Natural killer cell (primary cell): Measurements from ENCODE around the gene OR2V2. TPM values are rescaled to one million over a fixed set of nuclear protein-coding genes. Genes with fewer than 3 reads are reported as not detected.
A peak's percentile ranks its signal among the peaks of the same experiment; 100 is the strongest.

Source experiments
- ATAC-seq, 3 donors: fragments of 150-1000 bp in 2 of 3; fragments of 200-7000 bp in 1 of 3; cut with Tn5 transposase; 1 replicate in 1 of 3; 2 replicates in 2 of 3; pipeline ENCODE4 v1.10.0; 2021; ENCODE audit warnings: mild to moderate bottlenecking in 2 of 3, moderate library complexity in 2 of 3
- DNase-seq, 2 donors: peaks; one replicate each; pipeline versions ENCODE4 v3.0.0 to v3.0.0-alpha.2; 2013 to 2021; ENCODE audit warnings: mixed read lengths in 1 of 2
- H3K27ac ChIP-seq: one replicate; pipeline ENCODE4 v1.5.1; 2013; ENCODE audit warnings: mild to moderate bottlenecking, low read length
- H3K27me3 ChIP-seq: one replicate; pipeline ENCODE4 v1.6.1; 2013; ENCODE audit warnings: low read length; ENCODE audit not compliant: control insufficient read depth, insufficient read depth
- H3K36me3 ChIP-seq: one replicate; pipeline ENCODE4 v1.6.1; 2013; ENCODE audit warnings: low read length; ENCODE audit not compliant: control insufficient read depth, insufficient read depth
- H3K4me1 ChIP-seq: one replicate; pipeline ENCODE4 v1.6.1; 2013; ENCODE audit warnings: low read length; ENCODE audit not compliant: control insufficient read depth, insufficient read depth
- H3K4me3 ChIP-seq: one replicate; pipeline ENCODE4 v1.5.1; 2013; ENCODE audit warnings: low read length
- H3K9me3 ChIP-seq: one replicate; pipeline ENCODE4 v1.6.1; 2013; ENCODE audit warnings: low read length; ENCODE audit not compliant: control insufficient read depth, insufficient read depth
- H3K27ac Mint-ChIP-seq, 2 donors: one replicate each; pipeline ENCODE4 v1.8.0; 2022; ENCODE audit warnings: mild to moderate bottlenecking in 2 of 2, mixed read lengths in 2 of 2, moderate library complexity in 1 of 2
- H3K27me3 Mint-ChIP-seq, 2 donors: one replicate each; pipeline ENCODE4 v1.8.0; 2022; ENCODE audit warnings: low read depth in 2 of 2, mixed read lengths in 2 of 2
- H3K36me3 Mint-ChIP-seq: one replicate; pipeline ENCODE4 v1.8.0; 2022; ENCODE audit warnings: mixed read lengths
- H3K4me1 Mint-ChIP-seq, 2 donors: one replicate each; pipeline ENCODE4 v1.8.0; 2022; ENCODE audit warnings: mixed read lengths in 2 of 2
- H3K4me3 Mint-ChIP-seq: one replicate; pipeline ENCODE4 v1.8.0; 2022; ENCODE audit warnings: mild to moderate bottlenecking, moderate library complexity, mixed read lengths
- H3K9me3 Mint-ChIP-seq, 2 donors: one replicate each; pipeline ENCODE4 v1.8.0; 2022; ENCODE audit warnings: mixed read lengths in 2 of 2
- CTCF ChIP-seq: fragments of 200-600 bp; IDR thresholded peaks from one replicate; pipeline ENCODE4 v1.8.0; 2022; ENCODE audit warnings: antibody characterized with exemption
- WGBS: methylation state at CpG from one replicate; pipeline ENCODE4 v1.1.7; 2013; ENCODE audit warnings: missing lambda C conversion rate; ENCODE audit not compliant: insufficient coverage; 5-methylcytosine and 5-hydroxymethylcytosine counted together
- intact Hi-C: fragments of 100-400 bp; cut with micrococcal nuclease; formaldehyde crosslinking; loops from one replicate; pipeline ENCODE4 v1.14.2; 2022
- total RNA-seq, 4 donors: library from RNA; stranded (reverse); fragments of 120-200 nt in 1 of 4; gene quantifications; one replicate each; pipeline versions ENCODE4 v1.2.3 to v1.2.4, GENCODE V29; 2013 to 2022

The OR2V2 gene
- total RNA-seq, 3 donors from 2014 or later (not counting 1 experiment from before 2014, with no cell fraction given), result not detected

GRCh38 chr5:181189962-181190710, 42.8 kb downstream of the OR2V2 start:
- Mint-ChIP-seq H3K36me3 (peaks cover 10% of the 10 kb centered on the region), H3K4me3 (peak overlapping the region; percentile 100), H3K27ac (peak overlapping the region; percentile 99 to 100), H3K9me3 (no peaks in the 10 kb centered on the region), H3K27me3 (peaks cover 6 to 11% of the 10 kb centered on the region in 2 donors), H3K4me1 (peaks cover 51 to 65% of the 10 kb centered on the region in 2 donors)
- intact Hi-C loops, result loop anchor here (2.0 to 10.0 kb wide), 2 partner anchors 71 to 385 kb away; partner anchors contain the start of genes MGAT1 and TRIM52
- H3K36me3 ChIP-seq, result no peaks in the 10 kb centered on the region
- WGBS, result under 1% methylated on average over 52 of the region's 52 CpGs
- no peak for TF ChIP-seq CTCF
- H3K4me1 ChIP-seq, result peaks cover 41% of the 10 kb centered on the region
- ATAC-seq (no peak), DNase-seq (peak; percentile 36 to 68)
- H3K27ac ChIP-seq, result peak overlapping the region; percentile 79
- H3K4me3 ChIP-seq, result peak overlapping the region; percentile 91
- H3K27me3 ChIP-seq, result no peaks in the 10 kb centered on the region
- no peaks in the 10 kb centered on the region for H3K9me3 ChIP-seq

- H3K4me3 ChIP-seq, result peak overlapping the region; percentile 91
- DNase-seq, result peak; percentile 54 to 78
- WGBS, result under 1% methylated on average over 65 of the region's 66 CpGs
- peaks cover 6 to 11% of the 10 kb centered on the region in 2 donors for H3K27me3 Mint-ChIP-seq
- peaks cover 10% of the 10 kb centered on the region for H3K36me3 Mint-ChIP-seq
- H3K27ac ChIP-seq, result peak overlapping the region; percentile 79
- intact Hi-C loops, result loop anchor here (1.0 to 2.0 kb wide), 2 partner anchors 32 to 70 kb away; partner anchors contain the start of genes TRIM41 and TRIM52
- H3K36me3 ChIP-seq, result no peaks in the 10 kb centered on the region
- no peaks in the 10 kb centered on the region for H3K27me3 ChIP-seq
- H3K4me1 Mint-ChIP-seq, result peaks cover 51 to 60% of the 10 kb centered on the region in 2 donors
- no peaks in the 10 kb centered on the region for H3K9me3 ChIP-seq
- TF ChIP-seq CTCF, result peak; percentile 27
- peaks cover 34% of the 10 kb centered on the region for H3K4me1 ChIP-seq
- peak in 2 of 3 donors; percentile 7 for ATAC-seq
- H3K27ac Mint-ChIP-seq, result peak overlapping the region; percentile 99 to 100
- no peaks in the 10 kb centered on the region for H3K9me3 Mint-ChIP-seq
- H3K4me3 Mint-ChIP-seq, result peak overlapping the region; percentile 100
Measured at GRCh38 chr5:181190711-181191525, 43.5 kb downstream of the OR2V2 start.

GRCh38 chr5:181191526-181192336, 44.3 kb downstream of the OR2V2 start:
- peaks cover 34% of the 10 kb centered on the region for H3K4me1 ChIP-seq
- H3K36me3 Mint-ChIP-seq, result peaks cover 10% of the 10 kb centered on the region
- no peaks in the 10 kb centered on the region for H3K27me3 ChIP-seq
- no peak for TF ChIP-seq CTCF
- H3K4me3 Mint-ChIP-seq, result peak overlapping the region; percentile 100
- intact Hi-C loops, result loop anchor here (1.0 to 2.0 kb wide), 2 partner anchors 32 to 69 kb away; partner anchors contain the start of genes TRIM41 and TRIM52
- under 1% methylated on average over 64 of the region's 64 CpGs for WGBS
- H3K27ac Mint-ChIP-seq, result peak overlapping the region; percentile 99 to 100
- peaks cover 51 to 58% of the 10 kb centered on the region in 2 donors for H3K4me1 Mint-ChIP-seq
- H3K27ac ChIP-seq, result peak overlapping the region; percentile 79
- H3K9me3 ChIP-seq, result no peaks in the 10 kb centered on the region
- H3K9me3 Mint-ChIP-seq, result no peaks in the 10 kb centered on the region
- no peaks in the 10 kb centered on the region for H3K36me3 ChIP-seq
- H3K27me3 Mint-ChIP-seq, result peaks cover 6 to 11% of the 10 kb centered on the region in 2 donors
- peak overlapping the region; percentile 91 for H3K4me3 ChIP-seq
- peak; percentile 64 to 81 (median 74) for ATAC-seq
- peak; percentile 97 to 99 for DNase-seq
